HUES48 (cell line): ENCODE data around the gene TRAF7.

Experiments used
- H3K27ac ChIP-seq: one replicate; pipeline ENCODE4 v1.7.0; 2013; ENCODE audit warnings: low read depth, low read length, inconsistent platforms
- H3K27me3 ChIP-seq: 2 replicates; pipeline ENCODE4 v1.6.1; 2013; ENCODE audit warnings: mild to moderate bottlenecking, low read length; ENCODE audit not compliant: control insufficient read depth, insufficient read depth
- H3K36me3 ChIP-seq: 2 replicates; pipeline ENCODE4 v1.6.1; 2013; ENCODE audit warnings: low read length; ENCODE audit not compliant: control insufficient read depth, insufficient read depth
- H3K4me1 ChIP-seq: 2 replicates; pipeline ENCODE4 v1.6.1; 2013; ENCODE audit warnings: mild to moderate bottlenecking, low read length; ENCODE audit not compliant: control insufficient read depth, insufficient read depth
- H3K4me3 ChIP-seq: 2 replicates; pipeline ENCODE4 v1.5.1; 2013; ENCODE audit warnings: mild to moderate bottlenecking, low read depth, low read length
- H3K9ac ChIP-seq: 2 replicates; pipeline ENCODE4 v1.6.1; 2013; ENCODE audit warnings: mild to moderate bottlenecking, low read depth, low read length, moderate library complexity
- H3K9me3 ChIP-seq: 2 replicates; pipeline ENCODE4 v1.6.1; 2013; ENCODE audit warnings: low read length; ENCODE audit not compliant: control insufficient read depth, insufficient read depth

TRAF7 gene

GRCh38 chr16:2160915-2161551 lies 5.5 kb downstream of the TRAF7 start:
- Histone ChIP-seq H3K4me1 (peaks cover 16% of the 10 kb centered on the region; the same call in 1 of the 2 replicates), H3K9me3 (no peaks in the 10 kb centered on the region), H3K4me3 (no peak overlapping the region), H3K27ac (peak overlapping the region; percentile 27), H3K36me3 (peaks cover 22% of the 10 kb centered on the region), H3K27me3 (no peaks in the 10 kb centered on the region), H3K9ac (no peak overlapping the region)

DNA sequence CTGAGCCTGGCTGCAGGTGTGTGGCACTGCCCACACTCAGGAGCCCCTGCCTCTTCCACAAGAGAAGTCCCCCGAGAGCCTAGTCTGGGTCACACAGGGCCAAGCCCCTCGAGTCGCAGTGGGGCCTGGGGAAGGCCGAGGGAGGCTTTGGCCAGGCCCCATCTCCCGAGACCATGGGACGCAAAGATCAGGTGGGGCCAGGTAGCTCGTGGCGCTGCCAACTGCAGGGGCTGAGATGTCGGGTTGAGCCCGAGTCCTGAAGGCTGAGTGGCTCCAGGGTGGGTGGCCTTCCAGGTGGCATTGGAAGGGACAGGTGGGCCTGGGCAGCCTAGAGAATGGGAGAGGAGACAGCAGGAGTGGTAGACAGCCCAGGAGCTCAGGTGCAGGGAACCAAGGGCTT lies 6.3 kb downstream of the TRAF7 start:
- Histone ChIP-seq H3K27ac (no peak overlapping the region), H3K9me3 (no peaks in the 10 kb centered on the region), H3K27me3 (no peaks in the 10 kb centered on the region), H3K9ac (no peak overlapping the region), H3K36me3 (peaks cover 31% of the 10 kb centered on the region), H3K4me3 (no peak overlapping the region), H3K4me1 (peaks cover 12% of the 10 kb centered on the region; the same call in 1 of the 2 replicates)

DNA sequence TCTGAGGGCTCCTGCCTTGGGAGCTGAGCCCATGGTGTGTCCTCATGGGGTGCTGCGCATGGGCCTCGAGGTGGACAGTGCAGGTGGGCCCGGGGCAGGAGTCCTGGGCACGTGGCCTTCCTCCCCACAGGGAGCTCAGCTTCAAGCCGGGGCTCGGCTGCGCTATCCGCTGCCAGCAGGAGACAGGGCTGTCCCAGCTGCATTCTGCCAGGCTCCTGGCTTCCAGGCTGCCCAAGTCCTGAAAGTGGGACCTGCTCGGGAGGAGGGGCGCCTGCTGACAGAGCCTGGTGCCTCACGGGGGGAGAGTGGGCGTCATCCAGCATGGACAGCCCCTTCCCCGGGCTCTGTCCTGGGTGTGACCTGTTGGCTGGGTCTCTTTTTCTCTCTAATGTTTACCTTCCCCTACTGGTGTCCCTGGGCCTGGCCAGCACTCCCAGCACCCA lies 7.1 kb downstream of the TRAF7 start:
- peaks cover 37% of the 10 kb centered on the region for H3K36me3 ChIP-seq
- no peaks in the 10 kb centered on the region for H3K27me3 ChIP-seq
- H3K9ac ChIP-seq: no peak overlapping the region
- H3K9me3 ChIP-seq: no peaks in the 10 kb centered on the region
- no peak overlapping the region for H3K27ac ChIP-seq
- peaks cover 4% of the 10 kb centered on the region; the same call in 1 of the 2 replicates for H3K4me1 ChIP-seq
- no peak overlapping the region for H3K4me3 ChIP-seq

DNA sequence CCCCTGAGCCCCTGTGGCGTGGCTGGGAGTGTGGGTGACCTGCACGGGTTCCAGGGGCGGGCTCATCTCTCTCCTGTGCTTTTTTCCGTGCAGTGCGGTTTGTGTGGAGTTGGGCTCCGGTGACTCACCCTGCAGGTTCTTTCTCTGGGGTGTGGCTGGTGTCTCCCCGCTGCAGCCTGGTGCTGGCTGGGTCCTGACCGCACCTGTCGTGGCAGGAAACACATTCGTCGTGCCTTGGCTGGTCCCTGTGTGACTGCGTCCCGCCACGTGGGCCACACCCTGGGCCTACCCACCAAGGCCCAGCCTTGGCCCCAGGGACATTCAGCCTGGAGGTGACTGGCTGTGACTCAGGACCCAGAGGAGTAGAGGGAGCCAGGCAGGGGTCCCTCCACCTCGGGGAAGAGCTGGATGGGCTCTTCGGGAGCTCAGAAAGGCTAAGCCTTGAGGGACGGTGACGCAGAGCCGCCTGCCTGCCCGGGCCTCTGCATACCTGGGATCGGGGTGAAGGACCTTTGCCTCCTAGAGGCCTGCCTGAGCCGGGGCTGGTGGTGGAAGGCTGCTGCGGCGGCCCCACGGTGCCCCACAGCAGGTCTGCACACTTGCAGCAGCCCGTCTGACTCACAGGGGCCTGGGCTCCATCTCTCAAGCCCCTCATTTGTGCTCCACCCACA lies 7.8 kb downstream of the TRAF7 start:
- H3K27ac ChIP-seq: no peak overlapping the region
- no peak overlapping the region for H3K4me3 ChIP-seq
- H3K36me3 ChIP-seq: peaks cover 40% of the 10 kb centered on the region
- H3K9ac ChIP-seq: no peak overlapping the region
- no peaks in the 10 kb centered on the region for H3K9me3 ChIP-seq
- H3K4me1 ChIP-seq: peaks cover 4% of the 10 kb centered on the region; the same call in 1 of the 2 replicates
- no peaks in the 10 kb centered on the region for H3K27me3 ChIP-seq

- no peaks in the 10 kb centered on the region for H3K4me1 ChIP-seq
Observed at GRCh38 chr16:2165861-2166260, 10.3 kb downstream of the TRAF7 start.

DNA sequence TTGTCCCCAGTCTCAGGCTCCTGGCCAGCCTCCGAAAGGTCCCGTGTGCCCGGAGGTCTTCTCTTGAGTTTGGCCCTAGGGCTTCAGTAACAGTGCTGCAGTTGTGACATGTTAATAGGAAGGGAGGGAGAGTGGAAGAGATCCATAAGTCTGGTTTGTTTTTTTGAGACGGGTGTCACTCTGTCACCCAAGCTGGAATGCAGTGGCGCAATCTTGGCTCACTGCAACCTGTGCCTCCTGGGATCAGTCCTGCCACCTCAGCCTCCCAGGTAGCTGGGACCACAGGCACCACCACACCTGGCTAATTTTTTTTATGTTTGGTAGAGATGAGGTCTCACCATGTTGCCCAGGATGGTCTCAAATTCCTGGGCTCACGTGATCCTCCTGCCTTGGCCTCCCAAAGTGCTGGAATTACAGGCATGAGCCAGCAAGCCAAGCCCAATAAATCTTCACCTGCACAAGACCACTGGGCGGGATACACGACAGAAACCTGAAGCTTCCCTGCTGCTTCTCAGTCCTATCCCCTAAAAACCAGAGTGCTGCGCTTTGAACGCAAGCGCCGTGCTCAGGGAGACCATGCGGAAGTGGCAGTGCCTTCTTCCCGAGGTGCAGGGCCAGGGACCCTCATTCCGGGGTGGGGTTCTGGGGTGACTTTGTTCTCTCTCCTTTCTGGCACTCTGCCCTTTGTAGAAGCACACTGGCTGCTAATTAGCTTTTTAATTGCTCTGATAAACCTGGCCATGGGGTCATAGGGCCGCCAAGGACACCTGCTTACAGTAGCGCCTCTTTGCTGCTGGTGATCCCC lies 10.9 kb downstream of the TRAF7 start:
- peaks cover 54% of the 10 kb centered on the region for H3K36me3 ChIP-seq
- no peaks in the 10 kb centered on the region for H3K27me3 ChIP-seq
- H3K4me3 ChIP-seq: no peak overlapping the region
- H3K27ac ChIP-seq: no peak overlapping the region
- no peaks in the 10 kb centered on the region for H3K9me3 ChIP-seq
- H3K4me1 ChIP-seq: no peaks in the 10 kb centered on the region
- H3K9ac ChIP-seq: no peak overlapping the region

More at GRCh38 chr16:2165861-2166260, 10.3 kb downstream of the TRAF7 start:
- H3K9me3 ChIP-seq: no peaks in the 10 kb centered on the region
- H3K4me3 ChIP-seq: no peak overlapping the region
- H3K9ac ChIP-seq: no peak overlapping the region
- H3K36me3 ChIP-seq: peaks cover 53% of the 10 kb centered on the region
- H3K27me3 ChIP-seq: no peaks in the 10 kb centered on the region
- H3K27ac ChIP-seq: no peak overlapping the region

DNA sequence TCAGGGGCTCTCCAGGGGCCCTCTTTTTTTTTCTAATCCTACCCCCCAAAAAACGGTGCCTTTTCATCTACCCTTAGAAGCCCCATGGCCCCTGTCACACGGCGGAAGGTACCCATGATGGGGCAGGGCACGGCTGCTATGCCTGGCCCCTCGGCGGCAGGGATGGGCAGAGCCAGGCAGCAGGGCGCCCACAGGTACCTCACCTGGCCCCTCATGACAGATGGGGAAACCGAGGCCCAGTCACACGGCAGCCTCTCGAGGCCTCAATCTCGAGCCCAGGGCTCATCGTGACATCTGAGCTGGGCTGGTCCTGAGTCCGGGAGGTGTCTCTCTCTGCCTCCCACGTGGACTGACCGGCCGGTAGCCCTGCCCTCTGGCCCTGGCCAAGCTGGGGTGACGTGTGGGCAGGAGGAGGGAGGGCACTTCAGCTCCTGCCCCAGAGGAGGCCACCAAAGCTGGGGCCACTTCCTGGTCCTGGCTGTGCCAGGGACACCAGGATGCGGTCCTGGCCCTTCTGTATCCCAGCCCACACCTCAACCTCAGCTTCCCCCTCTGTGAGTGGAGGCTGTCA lies 11.6 kb downstream of the TRAF7 start:
- Histone ChIP-seq H3K4me1 (no peaks in the 10 kb centered on the region), H3K9me3 (no peaks in the 10 kb centered on the region), H3K36me3 (peaks cover 57% of the 10 kb centered on the region), H3K27me3 (no peaks in the 10 kb centered on the region), H3K4me3 (no peak overlapping the region), H3K9ac (no peak overlapping the region), H3K27ac (no peak overlapping the region)

DNA sequence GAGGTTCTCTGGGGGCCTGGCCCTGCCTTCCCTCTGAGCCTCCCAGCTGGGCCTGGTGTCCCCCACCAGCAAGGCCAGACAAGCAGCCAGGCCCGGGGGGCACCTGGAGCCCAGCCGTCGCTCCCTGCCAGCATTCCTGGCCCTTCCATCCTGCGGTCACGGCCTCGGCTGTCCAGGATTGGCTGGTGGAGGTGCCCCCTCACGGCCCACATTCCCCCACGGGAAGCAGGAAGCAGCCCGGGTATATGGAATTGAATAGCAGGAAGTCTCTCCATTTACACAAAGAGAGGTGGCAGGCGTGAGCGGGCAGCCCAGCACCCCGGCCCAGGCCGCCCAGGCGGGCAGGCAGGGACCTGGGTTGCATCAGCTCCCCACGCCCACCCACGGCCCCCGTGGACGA lies 14.5 kb downstream of the TRAF7 start:
- Histone ChIP-seq H3K36me3 (peaks cover 78% of the 10 kb centered on the region), H3K4me3 (no peak overlapping the region), H3K27me3 (no peaks in the 10 kb centered on the region), H3K9ac (no peak overlapping the region), H3K9me3 (no peaks in the 10 kb centered on the region), H3K27ac (no peak overlapping the region), H3K4me1 (no peaks in the 10 kb centered on the region)

DNA sequence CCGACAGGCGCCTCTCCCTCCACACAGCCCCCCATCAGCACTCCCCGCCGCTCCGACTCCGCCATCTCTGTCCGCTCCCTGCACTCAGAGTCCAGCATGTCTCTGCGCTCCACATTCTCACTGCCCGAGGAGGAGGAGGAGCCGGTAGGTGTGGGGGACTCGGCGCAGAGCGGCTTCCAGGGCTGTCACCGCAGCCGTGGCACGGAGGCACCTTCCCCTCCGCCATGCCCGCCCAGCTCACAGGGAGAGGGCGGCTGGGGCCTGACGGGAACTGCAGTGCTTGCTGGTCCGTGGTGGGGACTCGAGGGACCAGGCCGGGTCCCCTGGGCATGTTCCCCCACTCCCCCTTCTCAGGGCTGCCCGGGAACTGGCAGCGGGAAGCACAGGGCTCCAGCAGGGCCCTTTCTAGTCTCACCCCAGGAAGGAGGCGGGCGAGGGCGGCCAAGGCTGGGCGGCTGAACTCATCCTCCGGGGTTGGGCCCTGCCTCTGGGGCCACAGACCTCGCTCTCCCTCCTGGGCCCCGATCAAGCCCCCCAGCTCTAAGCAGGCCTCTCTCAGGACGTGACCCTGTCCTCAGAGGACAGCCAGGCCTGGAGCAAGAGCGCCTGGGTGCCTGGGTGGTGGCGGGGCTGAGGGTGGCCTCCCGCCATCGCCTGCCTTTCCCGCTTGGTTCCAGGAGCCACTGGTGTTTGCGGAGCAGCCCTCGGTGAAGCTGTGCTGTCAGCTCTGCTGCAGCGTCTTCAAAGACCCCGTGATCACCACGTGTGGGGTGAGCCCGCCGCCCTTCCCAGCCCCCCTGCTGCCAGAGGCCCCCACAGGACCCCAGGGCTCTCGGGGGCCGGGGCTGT lies 15.2 kb downstream of the TRAF7 start:
- Histone ChIP-seq H3K9me3 (no peaks in the 10 kb centered on the region), H3K27me3 (no peaks in the 10 kb centered on the region), H3K36me3 (peaks cover 81% of the 10 kb centered on the region), H3K4me3 (no peak overlapping the region), H3K9ac (no peak overlapping the region), H3K4me1 (no peaks in the 10 kb centered on the region), H3K27ac (no peak overlapping the region)

GRCh38 chr16:2171601-2172178 lies 16.1 kb downstream of the TRAF7 start:
- Histone ChIP-seq H3K4me3 (no peak overlapping the region), H3K36me3 (peaks cover 80% of the 10 kb centered on the region), H3K27ac (no peak overlapping the region), H3K9ac (no peak overlapping the region), H3K27me3 (no peaks in the 10 kb centered on the region), H3K4me1 (no peaks in the 10 kb centered on the region), H3K9me3 (no peaks in the 10 kb centered on the region)
